Fibroblast of the aortic adventitia (primary cell): ENCODE results near the gene TSEN2. TPM values are rescaled to one million over a fixed set of nuclear protein-coding genes. Genes with fewer than 3 reads are reported as not detected.

ENCODE experiments used
- DNase-seq: peaks from one replicate; pipeline ENCODE4 v3.0.0-alpha.2; 2010; ENCODE audit warnings: low read depth
- H3K4me3 ChIP-seq: 2 replicates; pipeline ENCODE4 v1.5.1; 2011; ENCODE audit warnings: low read depth, mild to moderate bottlenecking, control low read depth, low read length, moderate library complexity
- CTCF ChIP-seq: IDR thresholded peaks from 2 replicates; pipeline ENCODE4 v1.5.1; 2011; ENCODE audit warnings: mild to moderate bottlenecking, low read length, control low read depth, inconsistent platforms; ENCODE audit not compliant: insufficient read depth
- small RNA-seq: library from RNA; depleted of rRNA; stranded (forward); fragments of <200 nt; gene quantifications from one replicate; pipeline ENCODE3, GENCODE V24; 2012
- total RNA-seq: library from RNA; depleted of rRNA; stranded (reverse); fragments of >200 nt; gene quantifications from 2 replicates; pipeline ENCODE4 v1.2.3, GENCODE V29; 2012; ENCODE audit warnings: low replicate concordance

The TSEN2 gene
- total RNA-seq, 1 donor = 17.7 TPM

- H3K4me3 ChIP-seq = no peak overlapping the region
- DNase-seq = no peak
- peak; percentile 39 for TF ChIP-seq CTCF
Measured at GRCh38 chr3:12578742-12579141, 94.5 kb downstream of the TSEN2 start.

- no peak for TF ChIP-seq CTCF
- no peak for DNase-seq
- no peak overlapping the region for H3K4me3 ChIP-seq
Measured at GRCh38 chr3:12579456-12579855, 95.2 kb downstream of the TSEN2 start.

GRCh38 chr3:12579905-12580304 lies 95.6 kb downstream of the TSEN2 start:
- TF ChIP-seq CTCF = no peak
- DNase-seq = peak; percentile 21

GRCh38 chr3:12582730-12583129 lies 98.5 kb downstream of the TSEN2 start:
- DNase-seq = no peak
- TF ChIP-seq CTCF = no peak
- no peak overlapping the region for H3K4me3 ChIP-seq

More at GRCh38 chr3:12579905-12580304, 95.6 kb downstream of the TSEN2 start:
- no peak overlapping the region for H3K4me3 ChIP-seq

Small RNA genes within 50 kb of the gene (small RNA-seq; reads per million reads assigned to genes)
- gene RF00017 = not detected
- not detected for gene RNA5SP123
- not detected for gene RNU6-377P

Other genes starting within 250 kb of the TSEN2 start
- 11.1 and 39.4 TPM in 2 replicates for gene PPARG, start 195.4 kb upstream of the TSEN2 start, total RNA-seq
- gene MKRN2OS, start 61.0 kb downstream of the TSEN2 start, total RNA-seq = not detected in 2 replicates
- 28.8 and 41.4 TPM in 2 replicates for gene MKRN2, start 72.6 kb downstream of the TSEN2 start, total RNA-seq
- 37.5 and 78.0 TPM in 2 replicates for gene RAF1, start 179.6 kb downstream of the TSEN2 start, total RNA-seq